Measurements from ENCODE around the gene EPHA7.

Gene EPHA7

GRCh38 chr6:93327857-93328256 lies 91.5 kb downstream of the EPHA7 start:
- no peak for DNase-seq (ENCODE audit: low read depth in 1 of 2, low spot score in 1 of 2)

- DNase-seq (ENCODE audit: low read depth in 1 of 2, low spot score in 1 of 2), result no peak
These were observed 93.6 kb downstream of the EPHA7 start for GRCh38 chr6:93325761-93326160.

GRCh38 chr6:93323630-93324029 lies 95.7 kb downstream of the EPHA7 start:
- no peak for DNase-seq (ENCODE audit: low read depth in 1 of 2, low spot score in 1 of 2)

GRCh38 chr6:93322651-93323050 lies 96.7 kb downstream of the EPHA7 start:
- no peak for DNase-seq (ENCODE audit: low read depth in 1 of 2, low spot score in 1 of 2)

- no peak for DNase-seq (ENCODE audit: low read depth in 1 of 2, low spot score in 1 of 2)
These were observed 100.1 kb downstream of the EPHA7 start for GRCh38 chr6:93319304-93319703.

- DNase-seq (ENCODE audit: low read depth in 1 of 2, low spot score in 1 of 2), result no peak
These were observed 101.2 kb downstream of the EPHA7 start for GRCh38 chr6:93318121-93318520.

- no peak for DNase-seq (ENCODE audit: low read depth in 1 of 2, low spot score in 1 of 2)
These were observed 101.8 kb downstream of the EPHA7 start for GRCh38 chr6:93317592-93317991.

- no peak for DNase-seq (ENCODE audit: low read depth in 1 of 2, low spot score in 1 of 2)
These were observed 111.6 kb downstream of the EPHA7 start for GRCh38 chr6:93307505-93308409.

- DNase-seq (ENCODE audit: low read depth in 1 of 2, low spot score in 1 of 2), result no peak
These were observed 114.3 kb downstream of the EPHA7 start for GRCh38 chr6:93305088-93305487.

GRCh38 chr6:93304505-93304904 lies 114.9 kb downstream of the EPHA7 start:
- DNase-seq (ENCODE audit: low read depth in 1 of 2, low spot score in 1 of 2), result no peak

- DNase-seq (ENCODE audit: low read depth in 1 of 2, low spot score in 1 of 2), result no peak
These were observed 118.7 kb downstream of the EPHA7 start for GRCh38 chr6:93300661-93301060.

- no peak for DNase-seq (ENCODE audit: low read depth in 1 of 2, low spot score in 1 of 2)
These were observed 119.7 kb downstream of the EPHA7 start for GRCh38 chr6:93299622-93300021.

GRCh38 chr6:93295631-93296030 lies 123.7 kb downstream of the EPHA7 start:
- no peak for DNase-seq (ENCODE audit: low read depth in 1 of 2, low spot score in 1 of 2)

GRCh38 chr6:93294879-93295278 lies 124.5 kb downstream of the EPHA7 start:
- DNase-seq (ENCODE audit: low read depth in 1 of 2, low spot score in 1 of 2), result no peak

- no peak for DNase-seq (ENCODE audit: low read depth in 1 of 2, low spot score in 1 of 2)
These were observed 125.5 kb downstream of the EPHA7 start for GRCh38 chr6:93293872-93294271.

GRCh38 chr6:93293460-93293859 lies 125.9 kb downstream of the EPHA7 start:
- no peak for DNase-seq (ENCODE audit: low read depth in 1 of 2, low spot score in 1 of 2)

- DNase-seq (ENCODE audit: low read depth in 1 of 2, low spot score in 1 of 2), result no peak
These were observed 136.8 kb downstream of the EPHA7 start for GRCh38 chr6:93282521-93283031.

GRCh38 chr6:93278241-93278640 lies 141.1 kb downstream of the EPHA7 start:
- DNase-seq (ENCODE audit: low read depth in 1 of 2, low spot score in 1 of 2), result no peak

- DNase-seq (ENCODE audit: low read depth in 1 of 2, low spot score in 1 of 2), result no peak
These were observed 146.5 kb downstream of the EPHA7 start for GRCh38 chr6:93272896-93273295.

GRCh38 chr6:93272211-93272610 lies 147.1 kb downstream of the EPHA7 start:
- DNase-seq (ENCODE audit: low read depth in 1 of 2, low spot score in 1 of 2), result no peak

GRCh38 chr6:93266116-93266817 lies 153.1 kb downstream of the EPHA7 start:
- DNase-seq (ENCODE audit: low read depth in 1 of 2, low spot score in 1 of 2), result no peak

GRCh38 chr6:93260881-93261280 lies 158.5 kb downstream of the EPHA7 start:
- no peak for DNase-seq (ENCODE audit: low read depth in 1 of 2, low spot score in 1 of 2)

Data from activated T-helper 1 cell treated with anti-CD3 and anti-CD28 coated beads, Interleukin-2, amount 50 U/mL, for 16 hours (primary cell).